ENCODE results near the gene NFS1.

DNA sequence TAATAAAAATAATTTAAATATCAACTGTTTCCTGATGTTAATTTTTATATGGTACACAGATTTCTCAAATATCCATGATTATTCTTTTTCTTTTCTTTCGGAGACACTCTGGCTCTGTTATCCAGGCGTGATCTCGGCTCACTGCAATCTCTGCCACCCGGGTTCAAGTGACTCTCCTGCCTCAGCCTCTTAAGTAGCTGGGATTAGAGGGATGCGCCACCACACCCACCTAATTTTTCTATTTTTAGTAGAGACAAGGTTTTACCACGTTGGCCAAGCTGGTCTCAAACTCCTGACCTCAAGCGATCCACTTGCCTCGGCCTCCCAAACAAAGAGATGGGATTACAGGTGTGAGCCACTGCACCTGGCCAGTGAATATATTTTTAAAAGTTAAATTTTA is 20.6 kb upstream of the NFS1 start:
- TF ChIP-seq, protein P1, sequence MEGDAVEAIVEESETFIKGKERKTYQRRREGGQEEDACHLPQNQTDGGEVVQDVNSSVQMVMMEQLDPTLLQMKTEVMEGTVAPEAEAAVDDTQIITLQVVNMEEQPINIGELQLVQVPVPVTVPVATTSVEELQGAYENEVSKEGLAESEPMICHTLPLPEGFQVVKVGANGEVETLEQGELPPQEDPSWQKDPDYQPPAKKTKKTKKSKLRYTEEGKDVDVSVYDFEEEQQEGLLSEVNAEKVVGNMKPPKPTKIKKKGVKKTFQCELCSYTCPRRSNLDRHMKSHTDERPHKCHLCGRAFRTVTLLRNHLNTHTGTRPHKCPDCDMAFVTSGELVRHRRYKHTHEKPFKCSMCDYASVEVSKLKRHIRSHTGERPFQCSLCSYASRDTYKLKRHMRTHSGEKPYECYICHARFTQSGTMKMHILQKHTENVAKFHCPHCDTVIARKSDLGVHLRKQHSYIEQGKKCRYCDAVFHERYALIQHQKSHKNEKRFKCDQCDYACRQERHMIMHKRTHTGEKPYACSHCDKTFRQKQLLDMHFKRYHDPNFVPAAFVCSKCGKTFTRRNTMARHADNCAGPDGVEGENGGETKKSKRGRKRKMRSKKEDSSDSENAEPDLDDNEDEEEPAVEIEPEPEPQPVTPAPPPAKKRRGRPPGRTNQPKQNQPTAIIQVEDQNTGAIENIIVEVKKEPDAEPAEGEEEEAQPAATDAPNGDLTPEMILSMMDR (IDR thresholded peaks at IDR 0.05), result no peak
- TF ChIP-seq EZH2 (IDR thresholded peaks at IDR 0.05; ENCODE audit: borderline replicate concordance, insufficient read depth, low read depth, low read length, poor library complexity, severe bottlenecking), result no peak
